GM19099 (cell line): Measurements from ENCODE around the gene NOTO.

Source experiments
- POLR2A ChIP-seq: IDR thresholded peaks from 3 replicates; pipeline ENCODE4 v1.6.1; 2011; ENCODE audit warnings: low read depth; ENCODE audit not compliant: insufficient read length; ENCODE audit errors: extremely low read depth

NOTO gene

DNA sequence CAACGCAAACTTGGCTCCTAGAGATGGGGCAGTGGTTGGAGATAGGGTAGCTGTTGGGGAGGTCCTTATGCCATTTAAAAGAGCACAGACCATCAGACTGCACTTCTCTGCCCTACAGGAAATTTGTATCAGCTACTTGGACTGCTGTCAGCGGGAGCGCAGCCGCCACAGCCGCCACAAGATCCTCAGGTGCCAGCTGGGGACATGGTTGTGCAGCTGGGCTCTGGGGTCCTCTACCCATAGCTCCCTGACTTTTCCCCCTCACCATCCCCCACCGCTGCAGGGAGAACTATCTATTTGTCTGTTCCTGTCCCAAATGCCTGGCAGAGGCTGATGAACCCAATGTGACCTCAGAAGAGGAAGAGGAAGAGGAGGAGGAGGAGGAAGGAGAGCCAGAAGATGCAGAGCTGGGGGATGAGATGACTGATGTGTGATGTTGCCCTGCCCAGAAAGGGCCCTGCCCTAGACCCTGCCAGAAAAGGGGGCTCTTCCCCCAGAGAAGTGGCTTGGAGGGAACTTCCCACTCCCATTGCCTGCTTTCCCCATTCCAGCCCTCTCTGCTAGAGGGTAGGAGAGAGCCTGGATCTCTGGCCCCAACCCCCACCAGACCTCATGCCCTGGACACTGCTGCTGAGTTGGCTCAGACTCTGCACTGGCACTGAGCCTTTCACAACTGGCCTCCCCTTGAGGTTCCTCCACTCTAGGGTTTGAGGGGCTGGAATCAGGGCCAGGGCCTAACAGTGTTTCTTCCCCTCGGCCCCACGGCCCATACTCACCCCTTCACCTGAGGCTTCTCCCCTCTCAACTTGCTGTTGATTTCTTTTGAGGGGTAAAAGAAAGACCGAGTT lies 23.4 kb downstream of the NOTO start:
- no peak for TF ChIP-seq POLR2A

- no peak for TF ChIP-seq POLR2A
Measured at GRCh38 chr2:73227086-73227485, 24.7 kb downstream of the NOTO start.

GRCh38 chr2:73228631-73229030 lies 26.3 kb downstream of the NOTO start:
- TF ChIP-seq POLR2A = no peak

DNA sequence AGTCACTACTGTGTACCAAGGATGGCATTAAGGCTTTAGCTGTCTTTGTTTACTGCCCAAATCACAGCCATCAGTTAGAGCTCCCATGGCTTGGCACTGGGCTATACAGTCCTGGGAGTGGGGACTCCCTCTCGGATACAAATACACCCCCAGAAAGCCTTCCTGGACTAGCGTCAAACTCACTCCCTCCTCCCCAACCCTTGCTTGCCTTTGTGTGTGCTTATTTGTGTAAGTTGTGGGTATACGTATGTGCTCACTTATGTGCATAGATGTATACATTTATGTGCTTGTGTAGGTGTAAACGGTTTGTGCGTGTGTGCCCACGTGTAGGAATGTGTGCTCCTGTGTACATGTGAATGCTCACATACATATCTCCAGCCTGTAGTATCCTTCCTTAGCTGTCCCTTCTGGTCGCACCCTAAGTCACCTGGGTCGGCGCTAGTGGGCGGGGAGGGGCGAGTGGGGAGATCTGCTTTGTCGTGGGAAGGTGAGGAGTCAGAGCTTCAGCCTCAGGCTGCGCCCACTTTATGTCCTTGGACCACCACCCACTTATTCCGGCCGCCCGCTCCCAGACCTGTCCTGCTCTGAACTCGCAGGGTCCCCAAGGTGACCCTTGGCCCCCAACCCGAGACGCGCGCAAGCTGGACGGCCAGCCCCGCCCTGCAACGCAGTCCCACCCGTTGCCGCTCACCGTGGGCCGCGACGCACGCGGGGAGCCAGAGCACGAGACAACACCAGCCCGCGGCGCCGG lies 30.2 kb downstream of the NOTO start:
- TF ChIP-seq POLR2A = no peak

DNA sequence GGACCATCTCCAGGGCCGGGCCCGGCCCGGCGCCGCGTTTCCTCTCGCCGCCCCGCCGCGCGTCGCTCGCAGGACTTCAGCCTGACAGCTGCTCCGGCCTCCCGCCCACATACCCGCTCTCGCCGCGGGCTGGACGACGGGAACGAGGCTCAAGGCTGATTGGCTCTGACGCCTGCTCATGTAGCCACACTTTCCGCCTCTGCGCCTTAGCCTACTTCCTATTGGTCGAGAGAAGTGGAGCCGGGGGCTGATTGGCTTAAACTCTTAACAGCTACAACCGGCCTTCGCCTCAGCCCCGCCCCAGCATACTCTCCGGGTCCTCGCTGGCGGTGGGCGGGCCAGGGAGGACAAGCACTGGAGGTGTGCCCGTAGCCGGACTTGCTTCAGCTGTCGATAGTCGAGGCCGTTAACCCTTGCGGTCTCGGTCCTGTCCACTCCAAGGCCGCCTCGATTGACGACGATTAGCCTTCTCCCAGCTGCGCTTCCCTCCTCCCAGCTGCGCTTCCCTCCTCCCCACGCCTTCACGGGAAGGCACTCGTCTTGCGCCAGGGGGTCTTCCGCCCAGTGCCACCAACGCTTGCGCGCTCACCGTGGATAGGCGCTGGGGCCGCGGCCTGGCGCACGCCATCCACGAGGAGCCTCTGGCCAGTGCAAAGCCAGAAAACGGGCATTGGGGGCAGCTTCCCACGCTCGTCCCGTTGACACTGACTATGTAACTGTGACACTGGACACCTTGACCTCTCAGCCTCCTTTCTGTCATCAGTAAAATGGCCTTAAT lies 31.0 kb downstream of the NOTO start, which contains the start of gene PRADC1:
PRADC1 (minus strand) TSS at position 86 of the 778 bp plus-strand sequence; CDS start at position 7, 79 bp downstream.
- TF ChIP-seq POLR2A = peak; percentile 68

GRCh38 chr2:73233932-73234832 lies 31.8 kb downstream of the NOTO start, which contains the start of gene CCT7:
Gene CCT7 (plus strand): TSS chr2:73234308. CDS start chr2:73234379, 71 bp downstream.
- TF ChIP-seq POLR2A = peak; percentile 98

DNA sequence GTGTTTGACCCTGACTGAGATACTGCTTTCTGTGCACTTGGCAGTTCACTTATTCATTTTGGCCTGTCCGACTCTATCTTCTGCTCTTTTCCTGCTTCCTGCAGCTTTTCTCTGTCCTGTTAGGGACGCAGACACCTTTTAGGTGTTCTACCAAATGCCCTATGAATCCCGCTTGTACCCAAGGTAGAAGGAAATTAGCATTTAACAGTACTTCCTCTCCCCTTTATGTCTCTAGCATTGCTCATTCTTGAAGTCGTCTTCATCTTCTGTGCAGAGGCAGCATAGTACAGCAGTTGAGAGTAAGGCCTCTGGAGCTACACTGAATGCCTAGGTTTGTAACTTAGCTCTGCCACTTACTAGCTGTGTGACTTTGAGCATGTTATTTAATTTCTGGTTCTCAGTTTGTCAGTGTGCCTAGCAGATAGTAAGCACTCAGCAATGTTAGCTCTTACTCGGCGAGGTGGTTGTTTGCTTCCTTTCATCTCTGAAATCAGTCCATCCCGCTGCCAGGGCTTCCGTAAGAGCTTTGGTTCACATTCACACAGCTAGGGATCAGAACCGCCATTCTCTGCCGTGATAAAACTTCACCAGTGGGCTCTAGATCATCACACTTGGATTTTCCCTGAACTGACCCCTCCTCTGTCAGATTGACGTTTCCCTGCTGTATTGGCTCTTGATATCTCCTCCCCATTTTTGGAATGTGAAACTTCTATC lies 33.1 kb downstream of the NOTO start:
- no peak for TF ChIP-seq POLR2A

GRCh38 chr2:73237168-73237567 lies 34.8 kb downstream of the NOTO start:
- no peak for TF ChIP-seq POLR2A

GRCh38 chr2:73238149-73238548 lies 35.8 kb downstream of the NOTO start:
- no peak for TF ChIP-seq POLR2A

GRCh38 chr2:73238976-73239375 lies 36.6 kb downstream of the NOTO start:
- TF ChIP-seq POLR2A = no peak

DNA sequence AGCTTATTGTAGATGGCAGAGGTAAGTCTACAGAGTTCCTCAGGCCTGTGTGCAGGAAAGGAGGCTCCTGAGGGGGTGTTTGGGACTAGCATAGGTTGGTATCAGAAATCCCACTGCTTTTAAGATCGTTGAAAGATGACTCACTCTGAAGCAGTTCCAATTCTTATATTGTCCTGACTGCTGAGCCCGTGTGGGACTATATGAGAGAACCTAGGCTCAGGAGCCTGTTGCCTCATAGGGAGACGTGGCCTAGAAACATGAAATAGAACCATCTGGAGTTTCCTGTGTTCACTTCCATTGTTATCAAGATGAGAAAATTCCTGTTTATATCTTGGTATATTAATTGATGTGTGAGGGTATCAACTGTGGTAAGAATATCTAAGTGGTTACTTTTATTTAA lies 37.4 kb downstream of the NOTO start:
- TF ChIP-seq POLR2A = no peak

GRCh38 chr2:73243884-73244570 lies 41.7 kb downstream of the NOTO start:
- no peak for TF ChIP-seq POLR2A

- TF ChIP-seq POLR2A = no peak
Measured at GRCh38 chr2:73244580-73244979, 42.2 kb downstream of the NOTO start.
